Esophagus (tissue), 2 donors: ENCODE results near the gene SLCO3A1. TPM values are rescaled to one million over a fixed set of nuclear protein-coding genes. Genes with fewer than 3 reads are reported as not detected.

Experiments
- H3K27ac ChIP-seq, 2 donors: one replicate each; pipeline ENCODE4 v1.5.1; 2013; ENCODE audit warnings: low read depth in 2 of 2, mild to moderate bottlenecking in 2 of 2, inconsistent platforms in 1 of 2, low read length in 1 of 2, moderate library complexity in 1 of 2
- H3K27me3 ChIP-seq, 2 donors: one replicate each; pipeline ENCODE4 v1.6.1; 2013; ENCODE audit warnings: low read length in 2 of 2, control low read depth in 1 of 2, mild to moderate bottlenecking in 1 of 2; ENCODE audit not compliant: insufficient read depth in 2 of 2, control insufficient read depth in 1 of 2
- H3K36me3 ChIP-seq, 2 donors: one replicate each; pipeline ENCODE4 v1.6.1; 2013; ENCODE audit warnings: low read length in 1 of 2; ENCODE audit not compliant: control insufficient read depth in 2 of 2, insufficient read depth in 2 of 2
- H3K4me1 ChIP-seq, 2 donors: one replicate each; pipeline ENCODE4 v1.6.1; 2013; ENCODE audit warnings: low read length in 1 of 2; ENCODE audit not compliant: control insufficient read depth in 2 of 2, insufficient read depth in 2 of 2
- H3K4me3 ChIP-seq, 2 donors: one replicate each; pipeline ENCODE4 v1.5.1; 2013; ENCODE audit warnings: low read length in 2 of 2, mild to moderate bottlenecking in 2 of 2, low read depth in 1 of 2, moderate library complexity in 1 of 2
- H3K9me3 ChIP-seq, 2 donors: one replicate each; pipeline ENCODE4 v1.6.1; 2013; ENCODE audit warnings: mild to moderate bottlenecking in 2 of 2, low read depth in 1 of 2, low read length in 1 of 2, moderate library complexity in 1 of 2; ENCODE audit not compliant: control insufficient read depth in 2 of 2, insufficient read depth in 1 of 2
- WGBS, 2 donors: extraction: QIAGEN DNeasy Blood & Tissue Kit; methylation state at CpG; one replicate each; pipeline ENCODE4 v1.1.7; 2013; 5-methylcytosine and 5-hydroxymethylcytosine counted together
- polyA plus RNA-seq, 2 donors: library from polyadenylated mRNA; stranded (reverse); fragments of 200-250 nt; gene quantifications; one replicate each; pipeline ENCODE4 v1.2.3, GENCODE V29; 2013
- donor health status: healthy with polysubstance abuse.
- donor health status: Bipolar disorder and iron deficiency.

SLCO3A1 gene
- polyA plus RNA-seq, 2 donors = 18.2 to 18.5 TPM

GRCh38 chr15:92170897-92171296 is 317.4 kb downstream of the SLCO3A1 start:
- H3K27me3 ChIP-seq = no peaks in the 10 kb centered on the region
- 59 to 61% methylated on average over 8 of the region's 8 CpGs for WGBS, 2 donors
- H3K4me1 ChIP-seq = peaks cover 0 to 2% of the 10 kb centered on the region in 2 donors
- H3K9me3 ChIP-seq = peaks cover 0 to 3% of the 10 kb centered on the region in 2 donors
- no peak overlapping the region for H3K27ac ChIP-seq
- H3K4me3 ChIP-seq = no peak overlapping the region
- no peaks in the 10 kb centered on the region for H3K36me3 ChIP-seq

DNA sequence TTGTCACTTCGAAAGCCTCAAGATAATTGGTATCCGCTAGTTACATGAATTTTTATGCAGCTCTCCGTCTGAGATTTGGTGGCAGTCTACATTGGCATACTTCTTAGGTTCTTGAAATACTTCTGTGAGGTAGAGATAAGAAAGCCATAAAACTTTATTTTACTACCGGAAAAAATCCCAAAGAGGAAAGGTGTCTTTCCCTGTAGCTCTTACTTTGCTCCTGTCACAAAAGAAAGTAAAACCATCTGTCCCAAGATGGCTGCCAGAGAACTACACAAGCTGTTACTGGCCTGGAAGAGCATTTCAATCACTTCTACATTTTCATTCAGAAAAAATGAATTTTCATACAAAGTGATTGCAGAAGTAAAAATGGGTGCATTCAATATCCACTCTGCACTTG is 325.4 kb downstream of the SLCO3A1 start:
- Histone ChIP-seq H3K4me3 (no peak overlapping the region), H3K4me1 (no peaks in the 10 kb centered on the region), H3K27ac (no peak overlapping the region), H3K27me3 (no peaks in the 10 kb centered on the region), H3K9me3 (no peaks in the 10 kb centered on the region), H3K36me3 (no peaks in the 10 kb centered on the region)
- WGBS, 2 donors = 80 to 91% methylated on average over 4 of the region's 4 CpGs

DNA sequence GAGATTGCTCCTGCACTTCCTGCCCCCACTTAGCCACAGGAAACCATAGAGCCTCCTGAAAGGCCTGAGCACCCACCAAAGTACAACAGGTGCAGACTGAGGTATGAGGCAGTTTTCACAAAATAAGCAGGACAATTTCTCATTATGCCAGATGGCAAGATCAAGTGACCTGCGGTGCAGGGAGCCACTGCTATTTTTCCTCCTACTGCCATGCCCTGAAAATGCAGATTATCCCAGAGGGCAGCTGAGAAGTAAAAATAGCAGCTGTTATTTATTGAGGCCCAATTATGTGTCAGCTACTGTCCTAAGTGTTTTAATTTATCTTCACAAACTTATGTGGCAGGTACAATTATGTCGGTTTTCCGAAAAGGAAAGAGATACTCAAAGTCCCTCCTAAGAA is 330.6 kb downstream of the SLCO3A1 start:
- Histone ChIP-seq H3K9me3 (no peaks in the 10 kb centered on the region), H3K4me1 (no peaks in the 10 kb centered on the region), H3K4me3 (no peak overlapping the region), H3K27me3 (no peaks in the 10 kb centered on the region), H3K36me3 (no peaks in the 10 kb centered on the region), H3K27ac (no peak overlapping the region)
- WGBS, 2 donors = 86 to 88% methylated on average over 3 of the region's 3 CpGs

DNA sequence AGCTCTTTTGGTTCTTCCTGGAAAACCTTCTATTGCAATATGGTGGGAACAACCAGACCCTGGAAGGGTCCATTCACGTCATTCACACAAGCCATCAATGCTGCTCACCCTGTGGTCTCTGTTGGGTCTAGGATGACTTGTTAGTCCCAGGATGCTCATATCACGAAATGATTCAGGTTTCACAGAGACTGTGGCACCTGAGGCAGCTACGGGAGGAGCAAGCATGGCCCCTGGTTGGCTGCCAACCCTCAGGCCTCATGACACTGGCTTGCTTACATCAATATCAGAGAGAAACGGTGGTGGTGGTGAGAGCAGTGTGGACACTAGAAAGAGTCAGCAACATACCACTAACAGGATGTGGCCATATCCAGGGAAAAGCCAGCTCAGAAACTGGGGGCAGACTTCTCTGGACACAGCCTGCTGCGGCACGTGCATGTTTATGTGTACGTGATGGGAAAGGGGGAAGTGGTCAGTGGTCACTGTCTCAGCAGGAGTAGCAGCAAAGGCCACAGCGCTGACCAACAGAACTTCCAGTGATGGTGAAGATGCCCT is 331.2 kb downstream of the SLCO3A1 start:
- Histone ChIP-seq H3K4me1 (no peaks in the 10 kb centered on the region), H3K27ac (no peak overlapping the region), H3K9me3 (no peaks in the 10 kb centered on the region), H3K36me3 (no peaks in the 10 kb centered on the region), H3K4me3 (no peak overlapping the region), H3K27me3 (no peaks in the 10 kb centered on the region)
- WGBS, 2 donors = 86 to 88% methylated on average over 8 of the region's 8 CpGs

DNA sequence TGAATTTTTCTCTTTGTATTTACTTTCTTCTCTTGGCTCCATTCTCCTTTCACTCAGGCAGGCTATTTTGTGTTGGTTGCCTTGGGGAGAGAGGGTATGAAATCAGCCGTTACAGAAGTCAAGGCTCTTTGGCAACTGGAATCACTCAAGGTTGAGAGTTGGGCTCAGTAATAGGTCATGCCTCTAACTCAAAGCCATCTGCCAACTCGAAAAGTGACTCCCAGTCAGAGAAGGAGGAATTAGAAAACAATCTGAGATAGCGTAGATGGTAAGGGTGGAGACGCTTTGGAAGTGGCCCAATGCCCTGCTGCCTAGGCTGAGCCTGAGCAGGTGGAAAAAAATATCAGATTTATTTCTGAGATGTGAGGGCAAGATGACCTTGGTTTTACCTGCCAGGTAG is 334.5 kb downstream of the SLCO3A1 start:
- 35 to 54% methylated on average over 4 of the region's 4 CpGs for WGBS, 2 donors
- Histone ChIP-seq H3K4me1 (no peaks in the 10 kb centered on the region), H3K9me3 (no peaks in the 10 kb centered on the region), H3K36me3 (no peaks in the 10 kb centered on the region), H3K27me3 (no peaks in the 10 kb centered on the region), H3K4me3 (no peak overlapping the region), H3K27ac (no peak overlapping the region)

DNA sequence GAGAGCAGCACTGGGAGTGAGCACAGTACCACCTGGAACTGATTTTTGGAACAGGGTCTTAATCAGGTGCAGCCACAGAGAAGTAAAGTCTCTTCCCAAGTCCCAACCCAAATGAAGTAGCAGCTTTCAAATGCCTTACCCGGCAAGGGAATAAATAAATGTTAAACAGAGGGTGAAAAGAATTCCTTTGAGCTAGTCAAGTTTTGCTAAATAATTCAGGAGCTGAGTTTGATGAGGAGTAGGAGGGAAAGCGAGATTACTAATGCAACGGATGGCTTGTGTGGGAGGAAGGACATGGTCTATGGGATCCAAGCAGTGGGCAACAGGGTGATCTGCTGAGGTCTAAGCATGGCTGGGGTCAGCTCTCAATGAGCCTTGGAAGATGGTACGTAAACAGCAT is 335.7 kb downstream of the SLCO3A1 start:
- H3K27ac ChIP-seq = no peak overlapping the region
- H3K4me3 ChIP-seq = no peak overlapping the region
- H3K36me3 ChIP-seq = no peaks in the 10 kb centered on the region
- H3K9me3 ChIP-seq = no peaks in the 10 kb centered on the region
- WGBS, 2 donors = 89 to 90% methylated on average over 4 of the region's 4 CpGs
- no peaks in the 10 kb centered on the region for H3K4me1 ChIP-seq
- no peaks in the 10 kb centered on the region for H3K27me3 ChIP-seq

DNA sequence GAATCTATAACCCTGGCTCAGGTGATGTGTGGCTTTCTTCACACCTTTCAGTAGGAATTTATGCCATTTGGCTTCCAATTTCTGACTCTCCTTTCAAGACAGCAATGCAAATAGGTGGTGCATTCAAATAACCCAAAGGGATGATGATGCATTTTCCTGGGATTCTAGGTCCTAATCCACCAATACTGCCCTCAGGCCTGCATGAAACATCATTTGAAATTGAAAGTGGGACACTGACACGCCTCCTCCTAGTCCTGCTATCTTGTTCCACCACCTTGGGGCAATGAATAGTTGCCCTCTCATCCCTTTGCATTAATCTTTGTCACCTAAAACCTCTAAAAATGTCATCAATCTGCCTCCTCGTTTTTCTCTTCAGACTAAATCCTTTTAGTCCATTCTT is 341.7 kb downstream of the SLCO3A1 start:
- 30 to 45% methylated on average over 2 of the region's 2 CpGs for WGBS, 2 donors
- H3K9me3 ChIP-seq = no peaks in the 10 kb centered on the region
- no peaks in the 10 kb centered on the region for H3K27me3 ChIP-seq
- no peaks in the 10 kb centered on the region for H3K36me3 ChIP-seq
- H3K4me1 ChIP-seq = peaks cover 0 to 2% of the 10 kb centered on the region in 2 donors
- no peak overlapping the region for H3K4me3 ChIP-seq
- no peak overlapping the region for H3K27ac ChIP-seq

DNA sequence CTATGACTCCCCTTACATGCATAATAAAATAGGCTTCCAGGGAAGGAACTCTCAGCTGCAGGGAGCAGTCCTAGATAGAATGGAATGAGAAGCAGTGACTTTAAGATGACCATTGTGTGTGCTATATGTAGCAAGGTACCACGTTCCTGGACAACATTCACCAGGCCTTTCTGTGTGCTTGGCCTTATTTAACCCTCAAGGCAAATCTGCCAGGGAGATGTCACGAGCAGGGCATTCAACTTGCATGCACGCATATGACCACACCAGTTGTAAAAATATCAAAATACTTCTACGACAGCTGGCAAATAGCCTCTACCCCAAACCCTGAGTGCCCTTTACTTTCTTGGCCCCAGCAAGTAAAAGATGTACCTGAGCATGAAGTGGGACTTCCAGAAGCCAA is 342.8 kb downstream of the SLCO3A1 start:
- H3K4me3 ChIP-seq = no peak overlapping the region
- H3K27me3 ChIP-seq = no peaks in the 10 kb centered on the region
- WGBS, 2 donors = 81 to 87% methylated on average over 4 of the region's 4 CpGs
- H3K9me3 ChIP-seq = no peaks in the 10 kb centered on the region
- H3K4me1 ChIP-seq = peaks cover 0 to 2% of the 10 kb centered on the region in 2 donors
- no peaks in the 10 kb centered on the region for H3K36me3 ChIP-seq
- no peak overlapping the region for H3K27ac ChIP-seq

GRCh38 chr15:92197746-92198145 is 344.2 kb downstream of the SLCO3A1 start:
- H3K9me3 ChIP-seq = no peaks in the 10 kb centered on the region
- H3K4me1 ChIP-seq = peaks cover 0 to 2% of the 10 kb centered on the region in 2 donors
- WGBS, 2 donors = 55 to 58% methylated on average over 2 of the region's 2 CpGs
- no peak overlapping the region for H3K27ac ChIP-seq
- no peak overlapping the region for H3K4me3 ChIP-seq
- no peaks in the 10 kb centered on the region for H3K36me3 ChIP-seq
- no peaks in the 10 kb centered on the region for H3K27me3 ChIP-seq

GRCh38 chr15:92200891-92201290 is 347.4 kb downstream of the SLCO3A1 start:
- Histone ChIP-seq H3K36me3 (no peaks in the 10 kb centered on the region), H3K4me3 (no peak overlapping the region), H3K27me3 (no peaks in the 10 kb centered on the region), H3K4me1 (peaks cover 0 to 2% of the 10 kb centered on the region in 2 donors), H3K9me3 (no peaks in the 10 kb centered on the region), H3K27ac (no peak overlapping the region)
- WGBS, 2 donors = 45 to 72% methylated on average over 2 of the region's 2 CpGs
